CD14-positive monocyte (primary cell): Measurements from ENCODE around the gene MYO1D. TPM values are rescaled to one million over a fixed set of nuclear protein-coding genes. Genes with fewer than 3 reads are reported as not detected.

Source experiments
- DNase-seq, 3 donors: peaks; one replicate each; pipeline ENCODE4 v3.0.0-alpha.2; 2011 to 2022
- H2AFZ ChIP-seq: 2 replicates; pipeline ENCODE4 v1.6.0; 2012; ENCODE audit warnings: mild to moderate bottlenecking, low read depth, low read length, inconsistent platforms; ENCODE audit not compliant: insufficient read depth, poor library complexity, severe bottlenecking
- H3K27ac ChIP-seq, 2 donors: 1 replicate in 1 of 2; 2 replicates in 1 of 2; pipeline ENCODE4 v1.5.1; 2012 to 2013; ENCODE audit warnings: low read length in 2 of 2, control low read depth in 1 of 2, inconsistent platforms in 1 of 2, low read depth in 1 of 2, mild to moderate bottlenecking in 1 of 2
- H3K27me3 ChIP-seq, 2 donors: one replicate each; pipeline versions ENCODE4 v1.6.0 to v1.6.1; 2011 to 2013; ENCODE audit warnings: low read length in 2 of 2; ENCODE audit not compliant: control insufficient read depth in 2 of 2, insufficient read depth in 2 of 2
- H3K36me3 ChIP-seq, 2 donors: replicated peaks in 1 of 2; 1 replicate in 1 of 2; 2 replicates in 1 of 2; pipeline versions ENCODE4 v1.5.1 to v1.6.1; 2012 to 2013; ENCODE audit warnings: low read length in 2 of 2, control low read depth in 1 of 2, inconsistent platforms in 1 of 2, mild to moderate bottlenecking in 1 of 2; ENCODE audit not compliant: insufficient read depth in 2 of 2, control insufficient read depth in 1 of 2
- H3K4me1 ChIP-seq, 2 donors: 1 replicate in 1 of 2; 2 replicates in 1 of 2; pipeline versions ENCODE4 v1.5.1 to v1.6.1; 2012 to 2013; ENCODE audit warnings: low read length in 2 of 2, control low read depth in 1 of 2, inconsistent platforms in 1 of 2, mild to moderate bottlenecking in 1 of 2, moderate library complexity in 1 of 2; ENCODE audit not compliant: insufficient read depth in 2 of 2, control insufficient read depth in 1 of 2
- H3K4me2 ChIP-seq: replicated peaks from 2 replicates; pipeline ENCODE3; 2012; ENCODE audit warnings: low read length, moderate library complexity, mild to moderate bottlenecking; ENCODE audit not compliant: poor library complexity, severe bottlenecking; ENCODE audit errors: extremely low read depth
- H3K4me3 ChIP-seq, 3 experiments: fragments of 200-600 bp in 1 of 3; sonication (generic) in 1 of 3; replicated peaks in 1 of 3; 1 replicate in 2 of 3; 2 replicates in 1 of 3; pipeline ENCODE4 v1.5.1; 2011 to 2013; ENCODE audit warnings: low read length in 3 of 3, mild to moderate bottlenecking in 3 of 3, control low read depth in 2 of 3, low read depth in 2 of 3, inconsistent platforms in 1 of 3, moderate library complexity in 1 of 3
- H3K79me2 ChIP-seq: 2 replicates; pipeline ENCODE4 v1.6.0; 2012; ENCODE audit warnings: mild to moderate bottlenecking, control low read depth, inconsistent platforms, low read length, moderate library complexity; ENCODE audit not compliant: insufficient read depth
- H3K9ac ChIP-seq: 2 replicates; pipeline ENCODE4 v1.6.0; 2017; ENCODE audit warnings: low read length, mild to moderate bottlenecking; ENCODE audit not compliant: insufficient read depth, poor library complexity, severe bottlenecking
- H3K9me3 ChIP-seq, 2 donors: replicated peaks in 1 of 2; 1 replicate in 1 of 2; 2 replicates in 1 of 2; pipeline versions ENCODE4 v1.5.1 to v1.6.1; 2012 to 2013; ENCODE audit warnings: low read length in 2 of 2, control low read depth in 1 of 2; ENCODE audit not compliant: control insufficient read depth in 1 of 2, insufficient read depth in 1 of 2
- H4K20me1 ChIP-seq: 2 replicates; pipeline ENCODE4 v1.6.0; 2012; ENCODE audit warnings: mild to moderate bottlenecking, low read length, control low read depth, moderate library complexity; ENCODE audit not compliant: insufficient read depth
- H3K27ac Mint-ChIP-seq, 7 donors: one replicate each; pipeline ENCODE4 v1.8.0; 2020; ENCODE audit warnings: mild to moderate bottlenecking in 7 of 7, mixed read lengths in 7 of 7, moderate library complexity in 6 of 7, inconsistent platforms in 2 of 7
- H3K27me3 Mint-ChIP-seq, 3 donors: one replicate each; pipeline ENCODE4 v1.8.0; 2021 to 2022; ENCODE audit warnings: low read depth in 3 of 3, mild to moderate bottlenecking in 3 of 3, mixed read lengths in 3 of 3, moderate library complexity in 3 of 3, inconsistent platforms in 1 of 3
- H3K36me3 Mint-ChIP-seq, 2 donors: one replicate each; pipeline ENCODE4 v1.8.0; 2020; ENCODE audit warnings: mixed read lengths in 2 of 2, inconsistent platforms in 1 of 2, mild to moderate bottlenecking in 1 of 2
- H3K4me1 Mint-ChIP-seq: one replicate; pipeline ENCODE4 v1.8.0; 2020; ENCODE audit warnings: mild to moderate bottlenecking, mixed read lengths
- H3K4me3 Mint-ChIP-seq, 2 donors: one replicate each; pipeline ENCODE4 v1.8.0; 2020; ENCODE audit warnings: mild to moderate bottlenecking in 2 of 2, mixed read lengths in 2 of 2, moderate library complexity in 1 of 2
- H3K9me3 Mint-ChIP-seq, 7 donors: one replicate each; pipeline ENCODE4 v1.8.0; 2020 to 2022; ENCODE audit warnings: mixed read lengths in 7 of 7, mild to moderate bottlenecking in 6 of 7, moderate library complexity in 6 of 7, inconsistent platforms in 2 of 7
- CTCF ChIP-seq: fragments of 200-600 bp; IDR thresholded peaks from one replicate; pipeline ENCODE4 v1.8.0; 2022; ENCODE audit warnings: antibody characterized with exemption, mild to moderate bottlenecking
- WGBS: methylation state at CpG from one replicate; pipeline ENCODE4 v1.1.5; 2013; ENCODE audit warnings: missing lambda C conversion rate; ENCODE audit not compliant: insufficient coverage; 5-methylcytosine and 5-hydroxymethylcytosine counted together
- intact Hi-C, 2 donors: fragments of 100-400 bp; cut with micrococcal nuclease; formaldehyde crosslinking; loops; one replicate each; pipeline versions ENCODE4 v1.15.0 to v1.15.1; 2023
- polyA plus RNA-seq, 3 donors: library from polyadenylated mRNA; depleted of rRNA in 1 of 3; unstranded in 2 of 3; stranded (reverse) in 1 of 3; fragments of 300-500 nt in 2 of 3; fragments of >200 nt in 1 of 3; fragmentation: Illumina TruSeq in 2 of 3; gene quantifications; 1 replicate in 2 of 3; 2 replicates in 1 of 3; pipeline ENCODE4 v1.2.3, GENCODE V29; 2012 to 2021

MYO1D gene
- polyA plus RNA-seq, 3 donors, result 0.22 to 0.39 (median 0.26) TPM

GRCh38 chr17:32488177-32488542 is 388.8 kb downstream of the MYO1D start:
- no peak for DNase-seq
- intact Hi-C loops, result loop anchor here in 1 of 2 donors (5.0 kb wide), 1 partner anchor 119 kb away; no protein-coding TSS in a partner anchor

DNA sequence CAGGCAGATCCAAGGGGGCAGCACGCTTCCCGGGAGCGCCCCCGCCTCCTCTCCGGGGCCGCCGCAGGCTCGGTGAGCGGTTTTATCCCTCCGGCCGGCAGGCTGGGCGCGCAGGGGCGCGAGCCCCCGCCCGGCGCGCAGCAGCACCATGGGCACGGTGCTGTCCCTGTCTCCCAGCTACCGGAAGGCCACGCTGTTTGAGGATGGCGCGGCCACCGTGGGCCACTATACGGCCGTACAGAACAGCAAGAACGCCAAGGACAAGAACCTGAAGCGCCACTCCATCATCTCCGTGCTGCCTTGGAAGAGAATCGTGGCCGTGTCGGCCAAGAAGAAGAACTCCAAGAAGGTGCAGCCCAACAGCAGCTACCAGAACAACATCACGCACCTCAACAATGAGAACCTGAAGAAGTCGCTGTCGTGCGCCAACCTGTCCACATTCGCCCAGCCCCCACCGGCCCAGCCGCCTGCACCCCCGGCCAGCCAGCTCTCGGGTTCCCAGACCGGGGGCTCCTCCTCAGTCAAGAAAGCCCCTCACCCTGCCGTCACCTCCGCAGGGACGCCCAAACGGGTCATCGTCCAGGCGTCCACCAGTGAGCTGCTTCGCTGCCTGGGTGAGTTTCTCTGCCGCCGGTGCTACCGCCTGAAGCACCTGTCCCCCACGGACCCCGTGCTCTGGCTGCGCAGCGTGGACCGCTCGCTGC is 389.3 kb downstream of the MYO1D start:
- peaks cover 0 to 9% (median 6%) of the 10 kb centered on the region in 3 donors for H3K27me3 Mint-ChIP-seq
- peaks cover 53% of the 10 kb centered on the region for H3K4me1 Mint-ChIP-seq
- H3K4me2 ChIP-seq, result peak overlapping the region; percentile 82
- H3K4me1 ChIP-seq, result peaks cover 50 to 56% of the 10 kb centered on the region in 2 donors
- no peak overlapping the region for H3K27ac Mint-ChIP-seq
- WGBS, result 39% methylated on average over 59 of the region's 59 CpGs
- intact Hi-C loops, result loop anchor here in 1 of 2 donors (5.0 kb wide), 1 partner anchor 120 kb away; no protein-coding TSS in a partner anchor
- peak overlapping the region; percentile 37 for H3K9ac ChIP-seq
- H3K9me3 Mint-ChIP-seq, result peaks cover 0 to 2% (median 0%) of the 10 kb centered on the region in 7 donors
- H3K27ac ChIP-seq, result no peak overlapping the region
- peak overlapping the region; percentile 73 to 90 for H3K4me3 Mint-ChIP-seq
- peaks cover 0 to 3% of the 10 kb centered on the region in 2 donors for H3K27me3 ChIP-seq
- H3K9me3 ChIP-seq, result no peaks in the 10 kb centered on the region
- no peak for DNase-seq
- H4K20me1 ChIP-seq, result peaks cover 31% of the 10 kb centered on the region
- peaks cover 26% of the 10 kb centered on the region for H3K79me2 ChIP-seq
- peak overlapping the region; percentile 70 for H2AFZ ChIP-seq
- peak overlapping the region; percentile 43 to 78 (median 54) for H3K4me3 ChIP-seq
- no peak for TF ChIP-seq CTCF
- peaks cover 6 to 20% of the 10 kb centered on the region in 2 donors for H3K36me3 ChIP-seq
- peaks cover 30 to 40% of the 10 kb centered on the region in 2 donors for H3K36me3 Mint-ChIP-seq

More at GRCh38 chr17:32488177-32488542, 388.8 kb downstream of the MYO1D start:
- Mint-ChIP-seq H3K4me1 (peaks cover 59% of the 10 kb centered on the region), H3K27me3 (peaks cover 0 to 9% (median 6%) of the 10 kb centered on the region in 3 donors), H3K9me3 (peaks cover 0 to 3% (median 0%) of the 10 kb centered on the region in 7 donors), H3K4me3 (peak overlapping the region; percentile 73 to 90), H3K36me3 (peaks cover 30 to 36% of the 10 kb centered on the region in 2 donors), H3K27ac (peak overlapping the region in 1 of 7 donors; percentile 46)
- TF ChIP-seq CTCF, result no peak
- peaks cover 0 to 3% of the 10 kb centered on the region in 2 donors for H3K27me3 ChIP-seq
- H4K20me1 ChIP-seq, result peaks cover 30% of the 10 kb centered on the region
- WGBS, result 93% methylated on average over 14 of the region's 16 CpGs
- H3K36me3 ChIP-seq, result peaks cover 5 to 16% of the 10 kb centered on the region in 2 donors
- peaks cover 26% of the 10 kb centered on the region for H3K79me2 ChIP-seq
- no peak overlapping the region for H3K27ac ChIP-seq
- H3K4me3 ChIP-seq, result peak overlapping the region in 1 of 3 experiments; percentile 78
- no peak overlapping the region for H3K9ac ChIP-seq
- no peak overlapping the region for H2AFZ ChIP-seq
- no peaks in the 10 kb centered on the region for H3K9me3 ChIP-seq
- peak overlapping the region; percentile 82 for H3K4me2 ChIP-seq
- H3K4me1 ChIP-seq, result peaks cover 55 to 62% of the 10 kb centered on the region in 2 donors
